Hepatocyte (in vitro differentiated cells): ENCODE data around the gene PLXNB3. TPM values are rescaled to one million over a fixed set of nuclear protein-coding genes. Genes with fewer than 3 reads are reported as not detected.

Experiments
- DNase-seq: peaks from one replicate; pipeline ENCODE4 v3.0.0-alpha.2; 2016; ENCODE audit warnings: low spot score
- H2AFZ ChIP-seq: fragments of 200-600 bp; sonication (generic); 2 replicates; pipeline ENCODE4 v1.6.0; 2016; ENCODE audit warnings: antibody characterized with exemption, mild to moderate bottlenecking
- H3K27ac ChIP-seq: fragments of 200-600 bp; sonication (generic); 2 replicates; pipeline ENCODE4 v1.5.1; 2016; ENCODE audit warnings: mild to moderate bottlenecking
- H3K27me3 ChIP-seq: fragments of 200-600 bp; sonication (generic); 2 replicates; pipeline ENCODE4 v1.6.1; 2016
- H3K36me3 ChIP-seq: fragments of 200-600 bp; sonication (generic); replicated peaks from 2 replicates; pipeline ENCODE4 v1.5.1; 2016; ENCODE audit warnings: low read depth; ENCODE audit not compliant: insufficient read depth
- H3K4me1 ChIP-seq: fragments of 200-600 bp; sonication (generic); 2 replicates; pipeline ENCODE4 v1.5.1; 2016; ENCODE audit warnings: mild to moderate bottlenecking, moderate library complexity; ENCODE audit not compliant: insufficient read depth
- H3K4me2 ChIP-seq: fragments of 200-600 bp; sonication (generic); 2 replicates; pipeline ENCODE4 v1.6.0; 2016
- H3K4me3 ChIP-seq: fragments of 200-600 bp; sonication (generic); 2 replicates; pipeline ENCODE4 v1.5.1; 2016; ENCODE audit warnings: mild to moderate bottlenecking
- H3K79me2 ChIP-seq: fragments of 200-600 bp; sonication (generic); 2 replicates; pipeline ENCODE4 v1.6.0; 2017; ENCODE audit warnings: mild to moderate bottlenecking
- H3K9me2 ChIP-seq: fragments of 200-600 bp; sonication (generic); replicated peaks from 2 replicates; pipeline ENCODE4 v1.6.0; 2017; ENCODE audit warnings: mild to moderate bottlenecking; ENCODE audit not compliant: insufficient read depth
- H3K9me3 ChIP-seq: fragments of 200-600 bp; sonication (generic); 2 replicates; pipeline ENCODE4 v1.5.1; 2016; ENCODE audit warnings: low read depth, mild to moderate bottlenecking
- H4K20me1 ChIP-seq: fragments of 200-600 bp; sonication (generic); 2 replicates; pipeline ENCODE4 v1.6.0; 2016; ENCODE audit warnings: mild to moderate bottlenecking; ENCODE audit not compliant: insufficient read depth, poor library complexity, severe bottlenecking
- CTCF ChIP-seq: fragments of 200-600 bp; sonication (generic); IDR thresholded peaks from 2 replicates; pipeline ENCODE4 v1.5.1; 2016; ENCODE audit warnings: antibody characterized with exemption, mild to moderate bottlenecking; ENCODE audit not compliant: poor library complexity
- EZH2 ChIP-seq: fragments of 200-600 bp; sonication (generic); IDR thresholded peaks from 2 replicates; pipeline ENCODE4 v1.6.1; 2016; ENCODE audit warnings: antibody characterized with exemption, mild to moderate bottlenecking, borderline replicate concordance
- EZH2phosphoT487 ChIP-seq: fragments of 200-600 bp; sonication (generic); IDR thresholded peaks from one replicate; pipeline ENCODE4 v1.6.1; 2018; ENCODE audit warnings: antibody characterized with exemption, mild to moderate bottlenecking, low read depth, moderate library complexity; ENCODE audit not compliant: unreplicated experiment, severe bottlenecking
- WGBS: methylation state at CpG from one replicate; pipeline ENCODE4 v1.1.6; 2016; ENCODE audit warnings: low lambda C conversion rate; ENCODE audit errors: missing lambda C conversion rate; 5-methylcytosine and 5-hydroxymethylcytosine counted together
- polyA plus RNA-seq: library from polyadenylated mRNA; unstranded; fragments of >200 nt; fragmentation: Nextera tagmentation; extraction: Ambion mirVana; gene quantifications from 2 replicates; pipeline ENCODE4 v1.2.1, GENCODE V29; 2016
- total RNA-seq: library from RNA; depleted of rRNA; stranded (reverse); fragments of >200 nt; gene quantifications from 2 replicates; pipeline ENCODE4 v1.2.3, GENCODE V29; 2014

PLXNB3 gene
- total and polyA plus RNA-seq, 2 experiments from 2014 or later, result 0.27 to 0.87 TPM

GRCh38 chrX:153821066-153821465, 57.0 kb downstream of the PLXNB3 start:
- no peak overlapping the region for H2AFZ ChIP-seq
- H3K27me3 ChIP-seq, result no peaks in the 10 kb centered on the region
- no peaks in the 10 kb centered on the region for H3K9me2 ChIP-seq
- no peak overlapping the region for H3K4me2 ChIP-seq
- no peaks in the 10 kb centered on the region for H4K20me1 ChIP-seq
- H3K4me3 ChIP-seq, result no peak overlapping the region
- H3K79me2 ChIP-seq, result no peaks in the 10 kb centered on the region
- no peak overlapping the region for H3K27ac ChIP-seq
- H3K4me1 ChIP-seq, result no peaks in the 10 kb centered on the region
- H3K9me3 ChIP-seq, result no peaks in the 10 kb centered on the region
- no peaks in the 10 kb centered on the region for H3K36me3 ChIP-seq
- no peak for TF ChIP-seq EZH2phosphoT487
- TF ChIP-seq CTCF, result no peak
- TF ChIP-seq EZH2, result no peak
- no peak for DNase-seq
- 85% methylated on average over 9 of the region's 9 CpGs for WGBS

DNA sequence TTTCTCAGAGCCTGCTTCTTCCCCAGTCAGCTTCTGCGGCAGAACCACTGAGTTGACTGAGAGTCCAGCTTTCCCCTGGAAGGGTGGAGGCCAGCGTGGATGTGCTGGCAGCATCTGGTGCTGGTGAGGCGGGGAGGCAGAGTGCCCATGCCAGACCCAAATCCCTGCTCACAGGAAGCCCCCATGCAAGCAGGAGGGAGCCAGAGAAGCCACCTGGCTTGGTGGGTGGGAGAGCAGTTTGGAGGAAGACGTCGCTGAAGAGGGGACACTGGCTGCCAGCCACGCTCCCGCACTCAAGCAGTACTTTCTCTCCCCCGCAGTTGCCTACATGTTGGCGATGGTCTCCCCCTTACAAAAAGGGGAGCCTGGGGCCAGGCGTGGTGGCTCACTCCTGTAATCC, 60.3 kb downstream of the PLXNB3 start:
- 84% methylated on average over 10 of the region's 10 CpGs for WGBS

DNA sequence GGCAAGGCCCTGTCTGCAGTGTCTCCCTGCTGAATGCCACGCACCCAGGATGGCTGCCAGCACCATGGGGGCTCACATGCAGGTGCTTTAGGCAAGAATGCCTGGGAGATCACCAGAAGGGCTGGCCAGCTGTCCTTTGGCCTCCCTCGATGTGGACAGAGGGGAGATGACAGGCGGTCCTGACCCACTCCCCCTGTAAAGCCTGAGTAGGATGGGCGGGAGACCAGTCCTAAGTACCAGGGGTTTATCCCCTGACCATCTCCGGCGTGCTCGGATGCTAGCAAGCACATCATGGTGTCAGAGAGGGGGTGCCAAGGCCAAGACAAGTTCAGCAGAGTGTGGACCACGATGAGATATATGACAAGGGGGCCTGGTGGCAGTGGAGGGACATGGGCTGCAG, 61.0 kb downstream of the PLXNB3 start:
- H3K36me3 ChIP-seq, result no peaks in the 10 kb centered on the region
- WGBS, result 77% methylated on average over 8 of the region's 8 CpGs
- no peaks in the 10 kb centered on the region for H3K9me3 ChIP-seq
- TF ChIP-seq CTCF (no peak), EZH2phosphoT487 (no peak), EZH2 (no peak)
- no peak overlapping the region for H3K4me2 ChIP-seq
- no peak overlapping the region for H3K4me3 ChIP-seq
- H4K20me1 ChIP-seq, result no peaks in the 10 kb centered on the region
- H3K79me2 ChIP-seq, result no peaks in the 10 kb centered on the region
- no peak overlapping the region for H2AFZ ChIP-seq
- H3K27ac ChIP-seq, result no peak overlapping the region
- H3K9me2 ChIP-seq, result no peaks in the 10 kb centered on the region
- peaks cover 22% of the 10 kb centered on the region for H3K27me3 ChIP-seq
- no peak for DNase-seq
- no peaks in the 10 kb centered on the region for H3K4me1 ChIP-seq

More for the DNA sequence above, 60.3 kb downstream of the PLXNB3 start:
- Histone ChIP-seq H3K9me3 (no peaks in the 10 kb centered on the region), H3K4me3 (no peak overlapping the region), H3K27ac (no peak overlapping the region), H2AFZ (no peak overlapping the region), H3K27me3 (peaks cover 22% of the 10 kb centered on the region), H3K4me2 (no peak overlapping the region), H4K20me1 (no peaks in the 10 kb centered on the region), H3K4me1 (no peaks in the 10 kb centered on the region), H3K9me2 (no peaks in the 10 kb centered on the region), H3K79me2 (no peaks in the 10 kb centered on the region), H3K36me3 (no peaks in the 10 kb centered on the region)
- no peak for TF ChIP-seq EZH2phosphoT487
- TF ChIP-seq EZH2, result no peak
- TF ChIP-seq CTCF, result no peak
- DNase-seq, result no peak

Other genes with a start within 250 kb of the PLXNB3 start
- 0.12 TPM in 1 of 2 replicates, not detected in the other for gene ATP2B3, start 246.6 kb upstream of the PLXNB3 start, total RNA-seq
- 0.07 and 0.12 TPM in 2 replicates for gene ATP2B3, start 246.6 kb upstream of the PLXNB3 start, polyA plus RNA-seq
- gene CCNQ, start 165.1 kb upstream of the PLXNB3 start, total RNA-seq, result 21.6 and 28.3 TPM in 2 replicates
- gene CCNQ, start 165.1 kb upstream of the PLXNB3 start, polyA plus RNA-seq, result 26.7 and 31.3 TPM in 2 replicates
- gene DUSP9, start 117.0 kb upstream of the PLXNB3 start, total RNA-seq, result 86.2 and 87.3 TPM in 2 replicates
- gene DUSP9, start 117.0 kb upstream of the PLXNB3 start, polyA plus RNA-seq, result 48.2 and 75.5 TPM in 2 replicates
- 2.2 and 2.8 TPM in 2 replicates for gene PNCK, start 90.4 kb upstream of the PLXNB3 start, total RNA-seq
- gene PNCK, start 90.4 kb upstream of the PLXNB3 start, polyA plus RNA-seq, result 0.28 and 1.9 TPM in 2 replicates
- gene SLC6A8, start 76.3 kb upstream of the PLXNB3 start, total RNA-seq, result 19.5 and 28.4 TPM in 2 replicates
- 32.5 and 36.7 TPM in 2 replicates for gene SLC6A8, start 76.3 kb upstream of the PLXNB3 start, polyA plus RNA-seq
- gene BCAP31, start 39.9 kb upstream of the PLXNB3 start, total RNA-seq, result 146 and 227 TPM in 2 replicates
- gene BCAP31, start 39.9 kb upstream of the PLXNB3 start, polyA plus RNA-seq, result 343 and 351 TPM in 2 replicates
- gene ABCD1, start 39.4 kb upstream of the PLXNB3 start, total RNA-seq, result 8.3 and 10.5 TPM in 2 replicates
- gene ABCD1, start 39.4 kb upstream of the PLXNB3 start, polyA plus RNA-seq, result 14.2 and 14.8 TPM in 2 replicates
- 0.08 and 0.20 TPM in 2 replicates for gene SRPK3, start 16.8 kb downstream of the PLXNB3 start, total RNA-seq
- 0.32 and 0.89 TPM in 2 replicates for gene SRPK3, start 16.8 kb downstream of the PLXNB3 start, polyA plus RNA-seq
- gene IDH3G, start 30.1 kb downstream of the PLXNB3 start, total RNA-seq, result 35.4 and 35.8 TPM in 2 replicates
- gene IDH3G, start 30.1 kb downstream of the PLXNB3 start, polyA plus RNA-seq, result 60.0 and 74.3 TPM in 2 replicates
- gene SSR4, start 30.4 kb downstream of the PLXNB3 start, total RNA-seq, result 316 and 385 TPM in 2 replicates
- gene SSR4, start 30.4 kb downstream of the PLXNB3 start, polyA plus RNA-seq, result 665 and 693 TPM in 2 replicates
- gene PDZD4, start 66.3 kb downstream of the PLXNB3 start, total RNA-seq, result 1.6 and 2.8 TPM in 2 replicates
- 0.59 and 1.4 TPM in 2 replicates for gene PDZD4, start 66.3 kb downstream of the PLXNB3 start, polyA plus RNA-seq
- 0.12 and 0.33 TPM in 2 replicates for gene L1CAM, start 121.9 kb downstream of the PLXNB3 start, total RNA-seq
- 0.40 and 0.69 TPM in 2 replicates for gene L1CAM, start 121.9 kb downstream of the PLXNB3 start, polyA plus RNA-seq
- 1.2 TPM in 1 of 2 replicates, not detected in the other for gene AVPR2, start 140.4 kb downstream of the PLXNB3 start, total RNA-seq
- not detected in 2 replicates for gene AVPR2, start 140.4 kb downstream of the PLXNB3 start, polyA plus RNA-seq
- gene ARHGAP4, start 162.0 kb downstream of the PLXNB3 start, total RNA-seq, result 3.3 and 6.4 TPM in 2 replicates
- 6.2 and 10.3 TPM in 2 replicates for gene ARHGAP4, start 162.0 kb downstream of the PLXNB3 start, polyA plus RNA-seq
- 74.0 and 83.5 TPM in 2 replicates for gene NAA10, start 170.8 kb downstream of the PLXNB3 start, total RNA-seq
- gene NAA10, start 170.8 kb downstream of the PLXNB3 start, polyA plus RNA-seq, result 118 and 134 TPM in 2 replicates
- gene RENBP, start 180.4 kb downstream of the PLXNB3 start, total RNA-seq, result 22.2 and 22.8 TPM in 2 replicates
- 5.8 and 13.2 TPM in 2 replicates for gene RENBP, start 180.4 kb downstream of the PLXNB3 start, polyA plus RNA-seq
- 11.6 and 25.0 TPM in 2 replicates for gene HCFC1, start 207.6 kb downstream of the PLXNB3 start, total RNA-seq
- gene HCFC1, start 207.6 kb downstream of the PLXNB3 start, polyA plus RNA-seq, result 16.7 and 18.9 TPM in 2 replicates
- gene TMEM187, start 208.5 kb downstream of the PLXNB3 start, total RNA-seq, result 7.4 and 8.7 TPM in 2 replicates
- 8.0 and 12.1 TPM in 2 replicates for gene TMEM187, start 208.5 kb downstream of the PLXNB3 start, polyA plus RNA-seq